ENCODE data around the gene SLC27A3. TPM values are rescaled to one million over a fixed set of nuclear protein-coding genes. Genes with fewer than 3 reads are reported as not detected.

SLC27A3 gene
- total RNA-seq, 2 donors from 2014 or later, result 60.6 to 64.5 TPM

- TF ChIP-seq, protein P1, sequence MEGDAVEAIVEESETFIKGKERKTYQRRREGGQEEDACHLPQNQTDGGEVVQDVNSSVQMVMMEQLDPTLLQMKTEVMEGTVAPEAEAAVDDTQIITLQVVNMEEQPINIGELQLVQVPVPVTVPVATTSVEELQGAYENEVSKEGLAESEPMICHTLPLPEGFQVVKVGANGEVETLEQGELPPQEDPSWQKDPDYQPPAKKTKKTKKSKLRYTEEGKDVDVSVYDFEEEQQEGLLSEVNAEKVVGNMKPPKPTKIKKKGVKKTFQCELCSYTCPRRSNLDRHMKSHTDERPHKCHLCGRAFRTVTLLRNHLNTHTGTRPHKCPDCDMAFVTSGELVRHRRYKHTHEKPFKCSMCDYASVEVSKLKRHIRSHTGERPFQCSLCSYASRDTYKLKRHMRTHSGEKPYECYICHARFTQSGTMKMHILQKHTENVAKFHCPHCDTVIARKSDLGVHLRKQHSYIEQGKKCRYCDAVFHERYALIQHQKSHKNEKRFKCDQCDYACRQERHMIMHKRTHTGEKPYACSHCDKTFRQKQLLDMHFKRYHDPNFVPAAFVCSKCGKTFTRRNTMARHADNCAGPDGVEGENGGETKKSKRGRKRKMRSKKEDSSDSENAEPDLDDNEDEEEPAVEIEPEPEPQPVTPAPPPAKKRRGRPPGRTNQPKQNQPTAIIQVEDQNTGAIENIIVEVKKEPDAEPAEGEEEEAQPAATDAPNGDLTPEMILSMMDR (conservative IDR thresholded peaks at IDR 0.05), result no peak
- Histone ChIP-seq H3K4me3 (ENCODE audit: low read length) (no peak overlapping the region), H3K27ac (ENCODE audit: low read depth, low read length) (no peak overlapping the region), H3K36me3 (ENCODE audit: control insufficient read depth, insufficient read depth, low read length) (peaks cover 81% of the 10 kb centered on the region), H3K27me3 (ENCODE audit: control insufficient read depth, insufficient read depth, low read length, poor library complexity, severe bottlenecking) (no peaks in the 10 kb centered on the region), H3K4me1 (ENCODE audit: control insufficient read depth, insufficient read depth, low read length) (peaks cover 13% of the 10 kb centered on the region), H3K9ac (ENCODE audit: extremely low read depth, low read length, poor library complexity, severe bottlenecking) (no peak overlapping the region), H3K9me3 (ENCODE audit: control insufficient read depth, low read length) (no peaks in the 10 kb centered on the region)
- Mint-ChIP-seq H3K9me3 (no peaks in the 10 kb centered on the region), H3K4me1 (peaks cover 23% of the 10 kb centered on the region), H3K36me3 (ENCODE audit: low read depth) (peaks cover 71% of the 10 kb centered on the region), H3K4me3 (no peak overlapping the region), H3K27me3 (ENCODE audit: insufficient read depth) (no peaks in the 10 kb centered on the region), H3K27ac (no peak overlapping the region)
- 94 to 98% methylated on average over 2 of the region's 2 CpGs for WGBS, 2 experiments (ENCODE audit: insufficient coverage in 1 of 2, insufficient read length in 1 of 2)
- no peak for DNase-seq
These were observed 23.1 kb upstream of the SLC27A3 start for GRCh38 chr1:153752072-153752471.

DNA sequence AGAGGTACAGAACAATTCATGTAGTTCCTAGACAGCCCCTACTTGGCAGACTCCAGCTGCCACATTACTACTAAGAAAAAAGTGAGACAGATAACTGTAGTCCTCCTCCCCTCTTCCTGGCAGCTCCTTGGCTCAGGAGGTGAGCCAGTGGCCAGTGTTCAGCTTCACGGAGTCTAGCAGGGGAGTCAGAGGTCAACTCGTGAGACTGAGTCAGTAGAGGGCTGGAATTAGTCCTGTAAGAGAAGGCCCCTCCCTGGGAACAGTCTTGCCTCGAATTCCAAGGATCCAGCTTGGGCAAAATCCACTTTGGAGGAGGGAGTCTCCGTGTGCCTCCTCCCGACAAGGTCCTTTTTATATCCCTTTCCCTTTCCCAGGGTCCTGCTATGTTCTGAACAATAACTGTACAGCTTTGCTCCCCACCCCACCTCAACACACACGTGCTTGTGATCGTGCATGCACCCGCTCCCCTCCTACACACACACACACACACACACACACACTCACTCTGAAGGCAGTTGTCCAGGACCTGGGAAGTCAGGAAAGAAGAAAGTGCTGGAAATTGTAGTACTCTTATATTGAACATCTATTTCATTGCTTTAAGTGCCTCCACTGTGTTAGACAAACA lies 22.5 kb upstream of the SLC27A3 start:
- 93 to 96% methylated on average over 5 to 8 of the region's 8 CpGs for WGBS, 2 experiments (ENCODE audit: insufficient coverage in 1 of 2, insufficient read length in 1 of 2)
- peaks cover 13% of the 10 kb centered on the region for H3K4me1 ChIP-seq (ENCODE audit: control insufficient read depth, insufficient read depth, low read length)
- no peaks in the 10 kb centered on the region for H3K9me3 ChIP-seq (ENCODE audit: control insufficient read depth, low read length)
- Mint-ChIP-seq H3K36me3 (ENCODE audit: low read depth) (peaks cover 72% of the 10 kb centered on the region), H3K4me3 (no peak overlapping the region), H3K27ac (no peak overlapping the region), H3K27me3 (ENCODE audit: insufficient read depth) (no peaks in the 10 kb centered on the region), H3K4me1 (peaks cover 20% of the 10 kb centered on the region), H3K9me3 (no peaks in the 10 kb centered on the region)
- no peak overlapping the region for H3K9ac ChIP-seq (ENCODE audit: extremely low read depth, low read length, poor library complexity, severe bottlenecking)
- no peaks in the 10 kb centered on the region for H3K27me3 ChIP-seq (ENCODE audit: control insufficient read depth, insufficient read depth, low read length, poor library complexity, severe bottlenecking)
- H3K27ac ChIP-seq (ENCODE audit: low read depth, low read length), result no peak overlapping the region
- H3K36me3 ChIP-seq (ENCODE audit: control insufficient read depth, insufficient read depth, low read length), result peaks cover 81% of the 10 kb centered on the region
- no peak overlapping the region for H3K4me3 ChIP-seq (ENCODE audit: low read length)
- no peak for DNase-seq
- TF ChIP-seq, protein P1 (conservative IDR thresholded peaks at IDR 0.05), result no peak

DNA sequence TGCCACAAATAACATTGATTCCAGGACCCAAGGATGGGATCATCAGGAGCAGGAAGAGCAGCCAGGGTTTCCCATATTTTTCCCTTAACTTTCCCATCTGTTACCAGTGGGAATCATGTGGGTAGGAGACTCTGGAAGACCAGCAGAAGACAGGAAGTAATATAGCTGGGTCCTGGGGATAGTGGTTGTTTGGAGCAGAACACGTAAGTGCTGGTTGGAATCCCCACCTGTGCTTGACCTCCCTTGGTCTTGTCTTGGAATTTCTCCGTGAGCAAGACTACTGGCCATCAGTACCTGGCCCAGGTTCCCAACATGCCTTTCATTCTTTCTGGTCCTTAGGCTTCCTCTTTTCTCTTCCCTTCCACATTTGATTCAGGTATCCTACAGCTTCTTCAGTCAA lies 20.9 kb upstream of the SLC27A3 start:
- Mint-ChIP-seq H3K27ac (no peak overlapping the region), H3K4me1 (peaks cover 12% of the 10 kb centered on the region), H3K27me3 (ENCODE audit: insufficient read depth) (no peaks in the 10 kb centered on the region), H3K36me3 (ENCODE audit: low read depth) (peaks cover 73% of the 10 kb centered on the region), H3K4me3 (no peak overlapping the region), H3K9me3 (no peaks in the 10 kb centered on the region)
- no peak overlapping the region for H3K9ac ChIP-seq (ENCODE audit: extremely low read depth, low read length, poor library complexity, severe bottlenecking)
- no peak overlapping the region for H3K27ac ChIP-seq (ENCODE audit: low read depth, low read length)
- peaks cover 82% of the 10 kb centered on the region for H3K36me3 ChIP-seq (ENCODE audit: control insufficient read depth, insufficient read depth, low read length)
- H3K4me3 ChIP-seq (ENCODE audit: low read length), result no peak overlapping the region
- no peaks in the 10 kb centered on the region for H3K9me3 ChIP-seq (ENCODE audit: control insufficient read depth, low read length)
- TF ChIP-seq, protein P1 (conservative IDR thresholded peaks at IDR 0.05), result no peak
- WGBS, 2 experiments (ENCODE audit: insufficient coverage in 1 of 2, insufficient read length in 1 of 2), result 95 to 100% methylated on average over 2 of the region's 2 CpGs
- H3K27me3 ChIP-seq (ENCODE audit: control insufficient read depth, insufficient read depth, low read length, poor library complexity, severe bottlenecking), result no peaks in the 10 kb centered on the region
- no peak for DNase-seq
- peaks cover 13% of the 10 kb centered on the region for H3K4me1 ChIP-seq (ENCODE audit: control insufficient read depth, insufficient read depth, low read length)
